Activated CD8-positive, alpha-beta memory T cell treated with anti-CD3 and anti-CD28 coated beads for 4 hours (primary cell): ENCODE measurements around the gene LGMN.
"Not testable (repeated sequence)": the region's sequence is repeated elsewhere in the genome, so short reads cannot be mapped to it uniquely, and the experiment has no call there.

ENCODE experiments used
- DNase-seq, 2 donors: peaks; one replicate each; pipeline ENCODE4 v3.0.0-alpha.2; 2020; ENCODE audit warnings: low read depth in 2 of 2

Gene LGMN

GRCh38 chr14:92694807-92695206 is 53.6 kb downstream of the LGMN start:
- no peak for DNase-seq

GRCh38 chr14:92693998-92694795 is 54.2 kb downstream of the LGMN start:
- DNase-seq, result no peak

- no peak for DNase-seq
Measured at GRCh38 chr14:92692822-92693226, 55.6 kb downstream of the LGMN start.

- no peak for DNase-seq
Measured at GRCh38 chr14:92690171-92691011, 58.0 kb downstream of the LGMN start.

- DNase-seq, result no peak
Measured at GRCh38 chr14:92688434-92689375, 59.7 kb downstream of the LGMN start.

- DNase-seq, result no peak
Measured at GRCh38 chr14:92687681-92688433, 60.6 kb downstream of the LGMN start.

GRCh38 chr14:92686900-92687427 is 61.5 kb downstream of the LGMN start:
- DNase-seq, result peak; percentile 21 to 47

GRCh38 chr14:92686411-92686899 is 62.0 kb downstream of the LGMN start:
- no peak for DNase-seq

GRCh38 chr14:92685784-92686355 is 62.6 kb downstream of the LGMN start:
- DNase-seq, result no peak

GRCh38 chr14:92684801-92685560 is 63.4 kb downstream of the LGMN start:
- DNase-seq, result no peak

- DNase-seq, result no peak
Measured at GRCh38 chr14:92683041-92683440, 65.4 kb downstream of the LGMN start.

- peak; percentile 53 to 58 for DNase-seq
Measured at GRCh38 chr14:92680781-92681650, 67.4 kb downstream of the LGMN start.

GRCh38 chr14:92680330-92680729 is 68.1 kb downstream of the LGMN start:
- not testable (repeated sequence) for DNase-seq

- no peak for DNase-seq
Measured at GRCh38 chr14:92679246-92679645, 69.2 kb downstream of the LGMN start.

GRCh38 chr14:92678766-92679165 is 69.7 kb downstream of the LGMN start:
- DNase-seq, result no peak

- DNase-seq, result no peak
Measured at GRCh38 chr14:92677955-92678354, 70.5 kb downstream of the LGMN start.

GRCh38 chr14:92677087-92677668 is 71.2 kb downstream of the LGMN start:
- DNase-seq, result no peak
